GM12875 (cell line): ENCODE results near the gene ANXA2R.
"Not testable (repeated sequence)": the region's sequence is repeated elsewhere in the genome, so short reads cannot be mapped to it uniquely, and the experiment has no call there.

ENCODE experiments used
- H3K4me3 ChIP-seq: one replicate; pipeline ENCODE4 v1.5.1; 2011; ENCODE audit warnings: low read depth, low read length, control low read depth
- TF ChIP-seq, protein P1 (sequence below): IDR thresholded peaks from 2 replicates; pipeline ENCODE4 v1.5.1; 2011; ENCODE audit warnings: low read depth, mild to moderate bottlenecking, control low read depth, inconsistent platforms, low read length, moderate library complexity, borderline replicate concordance; ENCODE audit not compliant: insufficient read depth

The ANXA2R gene

GRCh38 chr5:43063721-43064171 lies 23.6 kb upstream of the ANXA2R start:
- H3K4me3 ChIP-seq: no peak overlapping the region
- TF ChIP-seq, protein P1, sequence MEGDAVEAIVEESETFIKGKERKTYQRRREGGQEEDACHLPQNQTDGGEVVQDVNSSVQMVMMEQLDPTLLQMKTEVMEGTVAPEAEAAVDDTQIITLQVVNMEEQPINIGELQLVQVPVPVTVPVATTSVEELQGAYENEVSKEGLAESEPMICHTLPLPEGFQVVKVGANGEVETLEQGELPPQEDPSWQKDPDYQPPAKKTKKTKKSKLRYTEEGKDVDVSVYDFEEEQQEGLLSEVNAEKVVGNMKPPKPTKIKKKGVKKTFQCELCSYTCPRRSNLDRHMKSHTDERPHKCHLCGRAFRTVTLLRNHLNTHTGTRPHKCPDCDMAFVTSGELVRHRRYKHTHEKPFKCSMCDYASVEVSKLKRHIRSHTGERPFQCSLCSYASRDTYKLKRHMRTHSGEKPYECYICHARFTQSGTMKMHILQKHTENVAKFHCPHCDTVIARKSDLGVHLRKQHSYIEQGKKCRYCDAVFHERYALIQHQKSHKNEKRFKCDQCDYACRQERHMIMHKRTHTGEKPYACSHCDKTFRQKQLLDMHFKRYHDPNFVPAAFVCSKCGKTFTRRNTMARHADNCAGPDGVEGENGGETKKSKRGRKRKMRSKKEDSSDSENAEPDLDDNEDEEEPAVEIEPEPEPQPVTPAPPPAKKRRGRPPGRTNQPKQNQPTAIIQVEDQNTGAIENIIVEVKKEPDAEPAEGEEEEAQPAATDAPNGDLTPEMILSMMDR: no peak

- no peak overlapping the region for H3K4me3 ChIP-seq
- TF ChIP-seq, protein P1: no peak
Observed at GRCh38 chr5:43061352-43062075, 21.4 kb upstream of the ANXA2R start.

- not testable (repeated sequence) for H3K4me3 ChIP-seq
Observed at GRCh38 chr5:43060020-43060419, 19.9 kb upstream of the ANXA2R start.

DNA sequence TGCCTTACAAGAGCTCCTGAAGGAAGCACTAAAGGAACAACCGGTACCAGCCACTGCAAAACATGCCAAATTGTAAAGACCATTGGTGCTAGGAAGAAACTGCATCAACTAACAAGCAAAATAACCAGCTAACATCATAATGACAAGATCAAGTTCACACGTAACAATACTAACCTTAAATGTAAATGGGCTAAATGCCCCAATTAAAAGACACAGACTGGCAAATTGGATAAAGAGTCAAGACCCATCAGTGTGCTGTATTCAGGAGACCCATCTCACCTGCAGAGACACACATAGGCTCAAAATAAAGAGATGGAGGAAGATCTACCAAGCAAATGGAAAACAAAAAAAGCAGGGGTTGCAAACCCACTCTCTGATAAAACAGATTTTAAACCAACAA lies 15.0 kb upstream of the ANXA2R start:
- H3K4me3 ChIP-seq: not testable (repeated sequence)

DNA sequence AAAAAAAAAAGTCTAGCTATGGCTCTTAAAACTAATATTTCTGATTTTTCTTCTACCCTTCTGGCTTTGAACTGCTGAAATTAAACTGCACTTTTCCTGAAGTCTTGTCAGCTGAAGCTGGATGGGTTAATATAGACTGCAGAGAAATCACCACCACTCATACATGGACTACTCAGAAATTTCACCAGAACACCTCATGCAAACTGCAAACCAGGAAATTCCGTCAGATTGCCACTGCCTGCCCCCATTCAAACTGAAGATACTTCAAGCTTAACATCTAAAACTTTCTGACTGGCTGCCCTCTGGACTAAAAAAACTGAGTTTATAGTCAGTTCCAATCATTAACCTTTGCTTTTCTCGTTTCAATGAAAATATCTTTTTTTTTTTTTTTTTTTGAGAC lies 11.6 kb upstream of the ANXA2R start:
- no peak overlapping the region for H3K4me3 ChIP-seq
- TF ChIP-seq, protein P1: no peak

DNA sequence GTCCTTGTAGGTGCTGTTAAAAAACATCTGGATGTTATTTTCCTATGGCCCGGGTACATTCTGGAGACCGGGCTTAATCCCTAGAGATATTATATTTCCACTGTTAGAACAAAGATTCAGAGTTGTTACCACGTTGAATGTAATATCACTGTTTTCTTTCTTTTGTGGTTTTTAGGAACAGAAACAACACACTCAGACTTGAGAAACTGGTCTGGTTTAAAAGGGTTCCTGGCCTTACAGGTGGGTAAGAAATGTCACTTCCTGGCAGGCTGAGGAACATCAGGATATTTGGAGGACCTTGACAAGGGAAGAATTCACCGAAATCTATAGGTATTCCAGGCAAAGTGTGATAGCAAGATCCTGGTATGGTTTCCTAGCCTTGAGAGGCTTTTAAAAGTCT lies 10.3 kb upstream of the ANXA2R start:
- TF ChIP-seq, protein P1: no peak
- H3K4me3 ChIP-seq: no peak overlapping the region

GRCh38 chr5:43049236-43049635 lies 9.1 kb upstream of the ANXA2R start:
- no peak overlapping the region for H3K4me3 ChIP-seq
- TF ChIP-seq, protein P1: no peak

GRCh38 chr5:43046474-43046873 lies 6.4 kb upstream of the ANXA2R start:
- TF ChIP-seq, protein P1: no peak

More at GRCh38 chr5:43046474-43046873, 6.4 kb upstream of the ANXA2R start:
- no peak overlapping the region for H3K4me3 ChIP-seq
